ENCODE measurements around the gene ROR2.

GRCh38 chr9:91825866-91826265 is 124.2 kb downstream of the ROR2 start:
- TF ChIP-seq CTCF (IDR thresholded peaks at IDR 0.05; ENCODE audit: insufficient read depth, low read length, poor library complexity, severe bottlenecking) (no peak), EZH2phosphoT487 (conservative IDR thresholded peaks at IDR 0.05; ENCODE audit: low read length) (no peak)
